ENCODE results near the gene NCAM2.
A peak's percentile ranks its signal among the peaks of the same experiment; 100 is the strongest.

The NCAM2 gene

GRCh38 chr21:20998886-20999285 is 677 bp downstream of the NCAM2 start:
- Histone ChIP-seq H3K27ac (replicated peaks) (no peak overlapping the region), H3K4me3 (replicated peaks; ENCODE audit: insufficient read depth, low read length) (peak overlapping the region; percentile 80), H3K27me3 (ENCODE audit: insufficient read depth, poor library complexity, severe bottlenecking) (no peaks in the 10 kb centered on the region)
- no peak for DNase-seq (ENCODE audit: low read depth in 1 of 2, low spot score in 1 of 2)
- no peak for TF ChIP-seq SPI1 (IDR thresholded peaks at IDR 0.05; ENCODE audit: borderline replicate concordance, low read depth)
- no peak for TF ChIP-seq GABPA (IDR thresholded peaks at IDR 0.05; ENCODE audit: low read depth)
- no peak for TF ChIP-seq POLR2AphosphoS5 (IDR thresholded peaks at IDR 0.05; ENCODE audit: low read depth)
- TF ChIP-seq CTCF (IDR thresholded peaks at IDR 0.05; ENCODE audit: insufficient read depth, low read length), result no peak
- TF ChIP-seq REST (IDR thresholded peaks at IDR 0.05; ENCODE audit: insufficient replicate concordance, low read depth), result no peak

GRCh38 chr21:20999659-21000058 is 1.4 kb downstream of the NCAM2 start:
- Histone ChIP-seq H3K4me3 (replicated peaks; ENCODE audit: insufficient read depth, low read length) (no peak overlapping the region), H3K27me3 (ENCODE audit: insufficient read depth, poor library complexity, severe bottlenecking) (no peaks in the 10 kb centered on the region), H3K27ac (replicated peaks) (no peak overlapping the region)
- TF ChIP-seq REST (IDR thresholded peaks at IDR 0.05; ENCODE audit: insufficient replicate concordance, low read depth) (no peak), SPI1 (IDR thresholded peaks at IDR 0.05; ENCODE audit: borderline replicate concordance, low read depth) (no peak), GABPA (IDR thresholded peaks at IDR 0.05; ENCODE audit: low read depth) (no peak), CTCF (IDR thresholded peaks at IDR 0.05; ENCODE audit: insufficient read depth, low read length) (peak; percentile 65)
- DNase-seq (ENCODE audit: low read depth in 1 of 2, low spot score in 1 of 2), result peak; percentile 30 to 54

- TF ChIP-seq SPI1 (IDR thresholded peaks at IDR 0.05; ENCODE audit: borderline replicate concordance, low read depth) (no peak), POLR2AphosphoS5 (IDR thresholded peaks at IDR 0.05; ENCODE audit: low read depth) (no peak), GABPA (IDR thresholded peaks at IDR 0.05; ENCODE audit: low read depth) (no peak), REST (IDR thresholded peaks at IDR 0.05; ENCODE audit: insufficient replicate concordance, low read depth) (no peak), CTCF (IDR thresholded peaks at IDR 0.05; ENCODE audit: insufficient read depth, low read length) (no peak)
- no peak for DNase-seq (ENCODE audit: low read depth in 1 of 2, low spot score in 1 of 2)
- Histone ChIP-seq H3K4me3 (replicated peaks; ENCODE audit: insufficient read depth, low read length) (no peak overlapping the region), H3K27ac (replicated peaks) (no peak overlapping the region), H3K27me3 (ENCODE audit: insufficient read depth, poor library complexity, severe bottlenecking) (no peaks in the 10 kb centered on the region)
Observed at GRCh38 chr21:21000591-21001175, 2.5 kb downstream of the NCAM2 start.

Data from HL-60 (cell line).